ENCODE measurements around the gene PNMA8A. TPM values are rescaled to one million over a fixed set of nuclear protein-coding genes. Genes with fewer than 3 reads are reported as not detected.
"Not testable (repeated sequence)": the region's sequence is repeated elsewhere in the genome, so short reads cannot be mapped to it uniquely, and the experiment has no call there.

Gene PNMA8A
- total RNA-seq = 10 to 100 TPM; 13.9 to 16.5 TPM
- long read RNA-seq, partial matches to known transcripts = 3 of 7 reads
- long read RNA-seq, other reads (novel, unspliced or antisense) = 1 of 7 reads

GRCh38 chr19:46471116-46471733 is at the start of gene PNMA8A:
Gene PNMA8A, minus strand, starts transcription at chr19:46471563. Its CDS starts 528 bp downstream, at chr19:46471035.
- intact Hi-C loops (cut with DNase I) = no loop called here
- ATAC-seq (peak; percentile 93 to 95), DNase-seq (peak; percentile 88)

- DNase-seq (no peak), ATAC-seq (no peak)
- intact Hi-C loops (cut with DNase I) = no loop called here
Observed at GRCh38 chr19:46520616-46521015, 49.3 kb upstream of the PNMA8A start.

- DNase-seq (no peak), ATAC-seq (no peak)
- intact Hi-C loops (cut with DNase I) = loop anchor here in 1 of 2 donors (10.0 kb wide), 1 partner anchor 233 kb away; no protein-coding TSS in a partner anchor
Observed at GRCh38 chr19:46517471-46517870, 46.1 kb upstream of the PNMA8A start.

GRCh38 chr19:46515879-46516350 is 44.6 kb upstream of the PNMA8A start:
- ATAC-seq (peak in 1 of 2 donors; percentile 33), DNase-seq (no peak)
- intact Hi-C loops (cut with DNase I) = loop anchor here in 1 of 2 donors (10.0 kb wide), 1 partner anchor 231 kb away; no protein-coding TSS in a partner anchor

- no peak for ATAC-seq
- intact Hi-C loops (cut with DNase I) = loop anchor here in 1 of 2 donors (10.0 kb wide), 1 partner anchor 230 kb away; no protein-coding TSS in a partner anchor
- no peak for DNase-seq
Observed at GRCh38 chr19:46515290-46515609, 43.9 kb upstream of the PNMA8A start.

- no peak for ATAC-seq
- intact Hi-C loops (cut with DNase I) = loop anchor here in 1 of 2 donors (10.0 kb wide), 1 partner anchor 230 kb away; no protein-coding TSS in a partner anchor
- no peak for DNase-seq
Observed at GRCh38 chr19:46514589-46515289, 43.4 kb upstream of the PNMA8A start.

GRCh38 chr19:46513461-46514236 is 42.3 kb upstream of the PNMA8A start:
- intact Hi-C loops (cut with DNase I) = loop anchor here in 1 of 2 donors (2.0 to 10.0 kb wide), 2 partner anchors 119 to 229 kb away; no protein-coding TSS in a partner anchor
- peak; percentile 85 for DNase-seq
- ATAC-seq = peak; percentile 86 to 91

- ATAC-seq (no peak), DNase-seq (no peak)
- intact Hi-C loops (cut with DNase I) = loop anchor here in 1 of 2 donors (10.0 kb wide), 1 partner anchor 226 kb away; no protein-coding TSS in a partner anchor
Observed at GRCh38 chr19:46511237-46511636, 39.9 kb upstream of the PNMA8A start.

- DNase-seq = no peak
- intact Hi-C loops (cut with DNase I) = no loop called here
- no peak for ATAC-seq
Observed at GRCh38 chr19:46508206-46508605, 36.8 kb upstream of the PNMA8A start.

GRCh38 chr19:46503848-46504453 is 32.6 kb upstream of the PNMA8A start:
- intact Hi-C loops (cut with DNase I) = no loop called here
- ATAC-seq = no peak
- no peak for DNase-seq

GRCh38 chr19:46502891-46503290 is 31.5 kb upstream of the PNMA8A start:
- intact Hi-C loops (cut with DNase I) = no loop called here
- no peak for DNase-seq
- no peak for ATAC-seq

GRCh38 chr19:46499692-46500091 is 28.3 kb upstream of the PNMA8A start:
- intact Hi-C loops (cut with DNase I) = no loop called here
- DNase-seq (no peak), ATAC-seq (no peak)

GRCh38 chr19:46497773-46498172 is 26.4 kb upstream of the PNMA8A start:
- no peak for ATAC-seq
- DNase-seq = no peak
- intact Hi-C loops (cut with DNase I) = no loop called here

- ATAC-seq; intact Hi-C loops (cut with DNase I): not testable (repeated sequence)
Observed at GRCh38 chr19:46496886-46497285, 25.5 kb upstream of the PNMA8A start.

GRCh38 chr19:46496304-46496703 is 24.9 kb upstream of the PNMA8A start:
- intact Hi-C loops (cut with DNase I) = no loop called here
- no peak for ATAC-seq
- no peak for DNase-seq

More at GRCh38 chr19:46496886-46497285, 25.5 kb upstream of the PNMA8A start:
- not testable (repeated sequence) for DNase-seq

- ATAC-seq (peak; percentile 59 to 74), DNase-seq (peak; percentile 74)
- intact Hi-C loops (cut with DNase I) = no loop called here
Observed at GRCh38 chr19:46495786-46496099, 24.4 kb upstream of the PNMA8A start, which contains the start of gene PNMA8B. Gene PNMA8B, minus strand, starts transcription at chr19:46495867. Its CDS starts 402 bp downstream, at chr19:46495465.

- intact Hi-C loops (cut with DNase I) = no loop called here
- ATAC-seq (no peak), DNase-seq (no peak)
Observed at GRCh38 chr19:46494941-46495785, 23.8 kb upstream of the PNMA8A start.
